ENCODE results near the gene SYNJ2. TPM values are rescaled to one million over a fixed set of nuclear protein-coding genes. Genes with fewer than 3 reads are reported as not detected.

Gene SYNJ2
- total and polyA plus RNA-seq, 3 experiments from 2014 or later: 8.7 to 17.5 (median 16.7) TPM

GRCh38 chr6:158040804-158041347 is 59.2 kb downstream of the SYNJ2 start:
- peaks cover 0 to 15% (median 9%) of the 10 kb centered on the region in 3 donors for H3K4me1 Mint-ChIP-seq
- Histone ChIP-seq H3K27me3 (ENCODE audit: insufficient read depth, low read length, poor library complexity, severe bottlenecking) (no peaks in the 10 kb centered on the region), H3K27ac (ENCODE audit: low read depth, low read length) (peak overlapping the region; percentile 76), H3K4me3 (ENCODE audit: low read length) (no peak overlapping the region), H3K9me3 (ENCODE audit: low read length) (no peaks in the 10 kb centered on the region), H3K4me1 (ENCODE audit: insufficient read depth, low read length) (peaks cover 4% of the 10 kb centered on the region), H3K36me3 (ENCODE audit: insufficient read depth, low read length) (peaks cover 7% of the 10 kb centered on the region)
- ChIA-PET POLR2A (no interaction called here), CTCF (interaction anchor here (1.4 kb wide), 1 partner anchor 14 kb away, joined by 3 read pairs; no protein-coding TSS in a partner anchor)
- peak overlapping the region in 3 of 8 donors; percentile 17 to 47 (median 43) for H3K27ac Mint-ChIP-seq
- H3K9me3 Mint-ChIP-seq: no peaks in the 10 kb centered on the region
- no peak overlapping the region for H3K4me3 Mint-ChIP-seq
- peaks cover 9 to 45% (median 14%) of the 10 kb centered on the region in 3 donors for H3K36me3 Mint-ChIP-seq
- no peaks in the 10 kb centered on the region for H3K27me3 Mint-ChIP-seq
- no peak for DNase-seq

GRCh38 chr6:158041370-158041769 is 59.7 kb downstream of the SYNJ2 start:
- H3K36me3 ChIP-seq (ENCODE audit: insufficient read depth, low read length): peaks cover 3% of the 10 kb centered on the region
- peak overlapping the region; percentile 76 for H3K27ac ChIP-seq (ENCODE audit: low read depth, low read length)
- peak in 1 of 5 donors; percentile 26 for DNase-seq
- H3K4me1 ChIP-seq (ENCODE audit: insufficient read depth, low read length): peaks cover 7% of the 10 kb centered on the region
- Mint-ChIP-seq H3K27me3 (no peaks in the 10 kb centered on the region), H3K27ac (no peak overlapping the region), H3K36me3 (peaks cover 5 to 40% (median 10%) of the 10 kb centered on the region in 3 donors), H3K9me3 (no peaks in the 10 kb centered on the region), H3K4me3 (peak overlapping the region in 1 of 7 donors; percentile 21), H3K4me1 (peaks cover 4 to 20% (median 12%) of the 10 kb centered on the region in 3 donors)
- H3K9me3 ChIP-seq (ENCODE audit: low read length): no peaks in the 10 kb centered on the region
- no peak overlapping the region for H3K4me3 ChIP-seq (ENCODE audit: low read length)
- ChIA-PET CTCF (no interaction called here), POLR2A (no interaction called here)
- no peaks in the 10 kb centered on the region for H3K27me3 ChIP-seq (ENCODE audit: insufficient read depth, low read length, poor library complexity, severe bottlenecking)

- H3K4me3 Mint-ChIP-seq: no peak overlapping the region
- Histone ChIP-seq H3K27ac (ENCODE audit: low read depth, low read length) (peak overlapping the region; percentile 76), H3K9me3 (ENCODE audit: low read length) (no peaks in the 10 kb centered on the region), H3K4me1 (ENCODE audit: insufficient read depth, low read length) (peaks cover 11% of the 10 kb centered on the region), H3K36me3 (ENCODE audit: insufficient read depth, low read length) (peaks cover 3% of the 10 kb centered on the region), H3K4me3 (ENCODE audit: low read length) (no peak overlapping the region), H3K27me3 (ENCODE audit: insufficient read depth, low read length, poor library complexity, severe bottlenecking) (no peaks in the 10 kb centered on the region)
- H3K4me1 Mint-ChIP-seq: peaks cover 8 to 25% (median 16%) of the 10 kb centered on the region in 3 donors
- no peaks in the 10 kb centered on the region for H3K9me3 Mint-ChIP-seq
- DNase-seq: peak in 1 of 5 donors; percentile 26
- peaks cover 5 to 39% (median 7%) of the 10 kb centered on the region in 3 donors for H3K36me3 Mint-ChIP-seq
- ChIA-PET POLR2A (no interaction called here), CTCF (no interaction called here)
- no peak overlapping the region for H3K27ac Mint-ChIP-seq
- H3K27me3 Mint-ChIP-seq: no peaks in the 10 kb centered on the region
Observed at GRCh38 chr6:158041788-158042187, 60.1 kb downstream of the SYNJ2 start.

- Mint-ChIP-seq H3K4me3 (no peak overlapping the region), H3K36me3 (peaks cover 5 to 39% (median 7%) of the 10 kb centered on the region in 3 donors), H3K4me1 (peaks cover 13 to 30% (median 22%) of the 10 kb centered on the region in 3 donors), H3K27me3 (no peaks in the 10 kb centered on the region), H3K9me3 (no peaks in the 10 kb centered on the region), H3K27ac (peak overlapping the region in 2 of 8 donors; percentile 44 to 74)
- H3K27me3 ChIP-seq (ENCODE audit: insufficient read depth, low read length, poor library complexity, severe bottlenecking): no peaks in the 10 kb centered on the region
- ChIA-PET POLR2A (no interaction called here), CTCF (no interaction called here)
- peaks cover 17% of the 10 kb centered on the region for H3K4me1 ChIP-seq (ENCODE audit: insufficient read depth, low read length)
- H3K27ac ChIP-seq (ENCODE audit: low read depth, low read length): peak overlapping the region; percentile 55
- peaks cover 3% of the 10 kb centered on the region for H3K36me3 ChIP-seq (ENCODE audit: insufficient read depth, low read length)
- no peak overlapping the region for H3K4me3 ChIP-seq (ENCODE audit: low read length)
- H3K9me3 ChIP-seq (ENCODE audit: low read length): no peaks in the 10 kb centered on the region
- DNase-seq: peak in 1 of 5 donors; percentile 8
Observed at GRCh38 chr6:158042245-158042798, 60.7 kb downstream of the SYNJ2 start.

GRCh38 chr6:158043008-158043407 is 61.3 kb downstream of the SYNJ2 start:
- Mint-ChIP-seq H3K27me3 (no peaks in the 10 kb centered on the region), H3K4me1 (peaks cover 14 to 31% (median 26%) of the 10 kb centered on the region in 3 donors), H3K27ac (no peak overlapping the region), H3K4me3 (no peak overlapping the region), H3K36me3 (peaks cover 5 to 39% (median 7%) of the 10 kb centered on the region in 3 donors), H3K9me3 (no peaks in the 10 kb centered on the region)
- Histone ChIP-seq H3K27me3 (ENCODE audit: insufficient read depth, low read length, poor library complexity, severe bottlenecking) (no peaks in the 10 kb centered on the region), H3K36me3 (ENCODE audit: insufficient read depth, low read length) (peaks cover 3% of the 10 kb centered on the region), H3K4me1 (ENCODE audit: insufficient read depth, low read length) (peaks cover 21% of the 10 kb centered on the region), H3K4me3 (ENCODE audit: low read length) (no peak overlapping the region), H3K27ac (ENCODE audit: low read depth, low read length) (peak overlapping the region; percentile 55), H3K9me3 (ENCODE audit: low read length) (no peaks in the 10 kb centered on the region)
- no peak for DNase-seq
- CTCF ChIA-PET: no interaction called here
- POLR2A ChIA-PET: no interaction called here

GRCh38 chr6:158043586-158044524 is 62.2 kb downstream of the SYNJ2 start:
- Mint-ChIP-seq H3K27ac (peak overlapping the region in 2 of 8 donors; percentile 12 to 40), H3K4me3 (no peak overlapping the region), H3K4me1 (peaks cover 14 to 31% (median 26%) of the 10 kb centered on the region in 3 donors), H3K36me3 (peaks cover 6 to 37% (median 7%) of the 10 kb centered on the region in 3 donors), H3K27me3 (no peaks in the 10 kb centered on the region), H3K9me3 (no peaks in the 10 kb centered on the region)
- Histone ChIP-seq H3K27me3 (ENCODE audit: insufficient read depth, low read length, poor library complexity, severe bottlenecking) (no peaks in the 10 kb centered on the region), H3K4me1 (ENCODE audit: insufficient read depth, low read length) (peaks cover 21% of the 10 kb centered on the region), H3K9me3 (ENCODE audit: low read length) (no peaks in the 10 kb centered on the region), H3K4me3 (ENCODE audit: low read length) (no peak overlapping the region), H3K27ac (ENCODE audit: low read depth, low read length) (no peak overlapping the region), H3K36me3 (ENCODE audit: insufficient read depth, low read length) (peaks cover 3% of the 10 kb centered on the region)
- ChIA-PET POLR2A (no interaction called here), CTCF (no interaction called here)
- DNase-seq: peak in 1 of 5 donors; percentile 36

- Mint-ChIP-seq H3K4me1 (peaks cover 14 to 29% (median 24%) of the 10 kb centered on the region in 3 donors), H3K4me3 (no peak overlapping the region), H3K9me3 (no peaks in the 10 kb centered on the region), H3K27me3 (no peaks in the 10 kb centered on the region), H3K27ac (no peak overlapping the region), H3K36me3 (peaks cover 6 to 37% (median 7%) of the 10 kb centered on the region in 3 donors)
- Histone ChIP-seq H3K27ac (ENCODE audit: low read depth, low read length) (no peak overlapping the region), H3K4me1 (ENCODE audit: insufficient read depth, low read length) (peaks cover 17% of the 10 kb centered on the region), H3K27me3 (ENCODE audit: insufficient read depth, low read length, poor library complexity, severe bottlenecking) (no peaks in the 10 kb centered on the region), H3K4me3 (ENCODE audit: low read length) (no peak overlapping the region), H3K9me3 (ENCODE audit: low read length) (no peaks in the 10 kb centered on the region), H3K36me3 (ENCODE audit: insufficient read depth, low read length) (no peaks in the 10 kb centered on the region)
- DNase-seq: no peak
- ChIA-PET CTCF (no interaction called here), POLR2A (no interaction called here)
Observed at GRCh38 chr6:158044525-158044888, 62.8 kb downstream of the SYNJ2 start.

Measured in CD8-positive, alpha-beta memory T cell (primary cell).